Activated T-helper 17 cell treated with anti-CD3 and anti-CD28 coated beads, Interleukin-2, amount 50 U/mL, for 72 hours (primary cell): ENCODE measurements around the gene FSTL3. TPM values are rescaled to one million over a fixed set of nuclear protein-coding genes. Genes with fewer than 3 reads are reported as not detected.

Experiments used
- ATAC-seq: fragments of 150-1000 bp; cut with Tn5 transposase; replicated peaks from 2 replicates; pipeline ENCODE4 v1.10.0; 2021; ENCODE audit warnings: mild to moderate bottlenecking, moderate library complexity
- H3K27ac Mint-ChIP-seq: one replicate; pipeline ENCODE4 v1.8.0; 2022; ENCODE audit warnings: mixed read lengths
- H3K27me3 Mint-ChIP-seq: one replicate; pipeline ENCODE4 v1.8.0; 2022; ENCODE audit warnings: mixed read lengths
- H3K36me3 Mint-ChIP-seq: one replicate; pipeline ENCODE4 v1.8.0; 2022; ENCODE audit warnings: low read depth, mild to moderate bottlenecking, mixed read lengths
- H3K4me1 Mint-ChIP-seq: one replicate; pipeline ENCODE4 v1.8.0; 2022; ENCODE audit warnings: mixed read lengths
- H3K4me3 Mint-ChIP-seq: one replicate; pipeline ENCODE4 v1.8.0; 2022; ENCODE audit warnings: mild to moderate bottlenecking, mixed read lengths
- H3K9me3 Mint-ChIP-seq: one replicate; pipeline ENCODE4 v1.8.0; 2022; ENCODE audit warnings: mixed read lengths
- total RNA-seq, 2 donors: library from RNA; stranded (reverse); gene quantifications; one replicate each; pipeline ENCODE4 v1.2.3, GENCODE V29; 2022

FSTL3 gene
- total RNA-seq, 2 donors from 2014 or later = 7.0 to 9.1 TPM

GRCh38 chr19:732148-733069, 56.2 kb downstream of the FSTL3 start:
- H3K4me1 Mint-ChIP-seq = peaks cover 5% of the 10 kb centered on the region
- H3K27me3 Mint-ChIP-seq = no peaks in the 10 kb centered on the region
- H3K4me3 Mint-ChIP-seq = no peak overlapping the region
- no peaks in the 10 kb centered on the region for H3K9me3 Mint-ChIP-seq
- no peak overlapping the region for H3K27ac Mint-ChIP-seq
- ATAC-seq = no peak
- no peaks in the 10 kb centered on the region for H3K36me3 Mint-ChIP-seq

Other genes with a start within 250 kb of the FSTL3 start
- gene SHC2, start 215.4 kb upstream of the FSTL3 start, total RNA-seq = under 1 TPM in 1 of 2 donors, not detected in 1; 0.26 TPM
- under 1 TPM in 1 of 2 donors, not detected in 1; 0.29 TPM for gene MADCAM1, start 179.9 kb upstream of the FSTL3 start, total RNA-seq
- gene TPGS1, start 168.9 kb upstream of the FSTL3 start, total RNA-seq = 10 to 100 TPM in 1 of 2 donors, 1 to 10 TPM in 1; 6.3 to 14.1 TPM
- 10 to 100 TPM; 31.4 to 44.5 TPM for gene CDC34, start 144.6 kb upstream of the FSTL3 start, total RNA-seq
- gene GZMM, start 132.3 kb upstream of the FSTL3 start, total RNA-seq = 10 to 100 TPM; 30.5 to 31.3 TPM
- gene BSG, start 103.8 kb upstream of the FSTL3 start, total RNA-seq = 100 to 1,000 TPM; 170 to 244 TPM
- under 1 TPM; 0.58 to 0.98 TPM for gene HCN2, start 86.5 kb upstream of the FSTL3 start, total RNA-seq
- 10 to 100 TPM; 46.1 to 59.8 TPM for gene POLRMT, start 42.9 kb upstream of the FSTL3 start, total RNA-seq
- 1 to 10 TPM in 1 of 2 donors, not detected in 1; 1.7 TPM for gene FGF22, start 36.5 kb upstream of the FSTL3 start, total RNA-seq
- 100 to 1,000 TPM in 1 of 2 donors, 10 to 100 TPM in 1; 74.0 to 103 TPM for gene RNF126, start 13.2 kb upstream of the FSTL3 start, total RNA-seq
- gene PRSS57, start 19.1 kb downstream of the FSTL3 start, total RNA-seq = not detected
- under 1 TPM in 1 of 2 donors, not detected in 1; 0.26 TPM for gene PALM, start 32.5 kb downstream of the FSTL3 start, total RNA-seq
- under 1 TPM; 0.45 to 0.50 TPM for gene MISP, start 74.7 kb downstream of the FSTL3 start, total RNA-seq
- gene PTBP1, start 121.1 kb downstream of the FSTL3 start, total RNA-seq = 100 to 1,000 TPM; 405 to 726 TPM
- not detected for gene PLPPR3, start 145.6 kb downstream of the FSTL3 start, total RNA-seq
- under 1 TPM in 1 of 2 donors, not detected in 1; 0.19 TPM for gene AZU1, start 151.4 kb downstream of the FSTL3 start, total RNA-seq
- gene PRTN3, start 164.6 kb downstream of the FSTL3 start, total RNA-seq = not detected
- not detected for gene ELANE, start 175.9 kb downstream of the FSTL3 start, total RNA-seq
- gene CFD, start 183.3 kb downstream of the FSTL3 start, total RNA-seq = under 1 TPM; 0.40 to 0.89 TPM
- 10 to 100 TPM; 60.4 to 64.1 TPM for gene MED16, start 216.8 kb downstream of the FSTL3 start, total RNA-seq
- not detected for gene RNU6-9, start 217.1 kb downstream of the FSTL3 start, total RNA-seq
- gene R3HDM4, start 236.8 kb downstream of the FSTL3 start, total RNA-seq = 10 to 100 TPM; 78.5 to 79.3 TPM
- gene KISS1R, start 240.9 kb downstream of the FSTL3 start, total RNA-seq = 10 to 100 TPM; 17.5 to 53.1 TPM
- 10 to 100 TPM; 50.3 to 79.3 TPM for gene ARID3A, start 249.6 kb downstream of the FSTL3 start, total RNA-seq